ENCODE results near the gene FCER2. TPM values are rescaled to one million over a fixed set of nuclear protein-coding genes. Genes with fewer than 3 reads are reported as not detected.

FCER2 gene
- total RNA-seq, 3 donors from 2014 or later = 0.26 to 0.44 (median 0.29) TPM

- Histone ChIP-seq H3K4me1 (ENCODE audit: low read depth) (no peaks in the 10 kb centered on the region), H3K9me3 (no peaks in the 10 kb centered on the region), H3K36me3 (ENCODE audit: low read depth) (no peaks in the 10 kb centered on the region), H3K4me3 (no peak overlapping the region)
- intact Hi-C loops (cut with DNase I, micrococcal nuclease) = no loop called here
- TF ChIP-seq CTCF (IDR thresholded peaks at IDR 0.05) = no peak
- ATAC-seq (no peak), DNase-seq (no peak)
Observed at GRCh38 chr19:7736148-7736547, 34.2 kb upstream of the FCER2 start.

- TF ChIP-seq CTCF (IDR thresholded peaks at IDR 0.05) = no peak
- Histone ChIP-seq H3K36me3 (ENCODE audit: low read depth) (no peaks in the 10 kb centered on the region), H3K4me3 (no peak overlapping the region), H3K9me3 (no peaks in the 10 kb centered on the region), H3K4me1 (ENCODE audit: low read depth) (no peaks in the 10 kb centered on the region)
- ATAC-seq = peak; percentile 21
- intact Hi-C loops (cut with DNase I, micrococcal nuclease) = no loop called here
- DNase-seq = no peak
Observed at GRCh38 chr19:7734220-7735203, 32.6 kb upstream of the FCER2 start.

GRCh38 chr19:7733376-7733775 lies 31.4 kb upstream of the FCER2 start:
- intact Hi-C loops (cut with DNase I, micrococcal nuclease) = no loop called here
- ATAC-seq (no peak), DNase-seq (no peak)
- Histone ChIP-seq H3K36me3 (ENCODE audit: low read depth) (no peaks in the 10 kb centered on the region), H3K4me1 (ENCODE audit: low read depth) (no peaks in the 10 kb centered on the region), H3K4me3 (no peak overlapping the region), H3K9me3 (no peaks in the 10 kb centered on the region)
- no peak for TF ChIP-seq CTCF (IDR thresholded peaks at IDR 0.05)

GRCh38 chr19:7732045-7732444 lies 30.1 kb upstream of the FCER2 start, which contains the start of gene CLEC4G:
CLEC4G (minus strand) TSS chr19:7732110; CDS start chr19:7732102, 8 bp downstream.
- Histone ChIP-seq H3K36me3 (ENCODE audit: low read depth) (no peaks in the 10 kb centered on the region), H3K4me1 (ENCODE audit: low read depth) (no peaks in the 10 kb centered on the region), H3K4me3 (no peak within 1 kb of the TSS), H3K9me3 (no peaks in the 10 kb centered on the region)
- intact Hi-C loops (cut with DNase I, micrococcal nuclease) = no loop called here
- DNase-seq (no peak), ATAC-seq (no peak)
- no peak for TF ChIP-seq CTCF (IDR thresholded peaks at IDR 0.05)

GRCh38 chr19:7731615-7732014 lies 29.7 kb upstream of the FCER2 start:
- H3K4me3 ChIP-seq = no peak overlapping the region
- no peak for DNase-seq
- intact Hi-C loops (cut with DNase I, micrococcal nuclease) = no loop called here
- H3K36me3 ChIP-seq (ENCODE audit: low read depth) = no peaks in the 10 kb centered on the region
- H3K9me3 ChIP-seq = no peaks in the 10 kb centered on the region
- ATAC-seq = no peak
- TF ChIP-seq CTCF (IDR thresholded peaks at IDR 0.05) = no peak
- no peaks in the 10 kb centered on the region for H3K4me1 ChIP-seq (ENCODE audit: low read depth)
